Epithelial cell of alveolus of lung (primary cell): Measurements from ENCODE around the gene IFI44. TPM values are rescaled to one million over a fixed set of nuclear protein-coding genes. Genes with fewer than 3 reads are reported as not detected.

Experiments
- total RNA-seq: library from RNA; depleted of rRNA; stranded (reverse); fragments of >200 nt; gene quantifications from 2 replicates; pipeline ENCODE4 v1.2.1, GENCODE V29; 2015

IFI44 gene
- 4.0 and 10.5 TPM in 2 replicates for total RNA-seq

DNA sequence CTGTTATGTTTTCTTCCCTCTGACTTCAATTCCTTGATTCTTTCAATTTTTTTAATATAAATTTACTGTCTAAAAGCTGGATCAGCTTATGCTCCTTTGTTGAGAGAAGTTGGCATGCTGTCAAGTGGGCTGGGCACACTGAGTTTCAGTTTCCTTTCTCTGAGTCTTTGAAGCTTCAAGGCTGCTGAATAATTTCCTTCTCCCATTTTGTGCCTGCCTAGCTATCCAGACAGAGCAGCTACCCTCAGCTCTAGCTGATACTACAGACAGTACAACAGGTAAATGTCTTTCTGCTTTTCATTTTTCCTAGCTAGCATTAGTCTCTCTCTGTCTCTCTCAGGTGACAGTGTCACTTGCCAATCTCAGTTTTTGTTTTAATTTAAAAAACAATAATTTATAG is at the start of gene IFI44:
Gene IFI44, plus strand, starts transcription at position 204 of the 400 bp plus-strand sequence. CDS start 365 bp downstream, outside the sequence.

GRCh38 chr1:78619803-78620579 is 29.6 kb upstream of the IFI44 start, which contains the start of gene IFI44L:
IFI44L (plus strand) TSS chr1:78620448; CDS start chr1:78627916, 7,468 bp downstream.

Other genes starting within 250 kb of the IFI44 start
- 0.78 and 2.6 TPM in 2 replicates for gene PTGFR, start 158.9 kb upstream of the IFI44 start, total RNA-seq
- 0.48 and 7.4 TPM in 2 replicates for gene IFI44L, start 29.4 kb upstream of the IFI44 start, total RNA-seq